Vagina (tissue), 2 donors: ENCODE data around the gene PTPRE. TPM values are rescaled to one million over a fixed set of nuclear protein-coding genes. Genes with fewer than 3 reads are reported as not detected.

Experiments used
- DNase-seq, 2 donors: peaks; one replicate each; pipeline ENCODE4 v3.0.0-alpha.2; 2017; ENCODE audit errors: extremely low spot score in 2 of 2
- H3K27ac ChIP-seq: fragments of 200-600 bp; sonication (generic); one replicate; pipeline ENCODE4 v1.5.1; 2019
- H3K27me3 ChIP-seq: fragments of 200-600 bp; sonication (generic); one replicate; pipeline ENCODE4 v1.5.1; 2019
- H3K36me3 ChIP-seq, 2 donors: fragments of 200-600 bp; sonication (generic); one replicate each; pipeline ENCODE4 v1.5.1; 2017 to 2019
- H3K4me1 ChIP-seq: fragments of 200-600 bp; sonication (generic); one replicate; pipeline ENCODE4 v1.5.1; 2019
- H3K4me3 ChIP-seq, 2 donors: fragments of 200-600 bp; sonication (generic); 1 replicate in 1 of 2; 2 replicates in 1 of 2; pipeline ENCODE4 v1.5.1; 2016 to 2019
- H3K9me3 ChIP-seq: fragments of 200-600 bp; sonication (generic); one replicate; pipeline ENCODE4 v1.5.1; 2019
- POLR2A ChIP-seq, 2 donors: fragments of 450-650 bp; IDR thresholded peaks; one replicate each; pipeline ENCODE4 v1.6.1; 2017; ENCODE audit warnings: antibody characterized with exemption in 2 of 2, mild to moderate bottlenecking in 2 of 2, moderate library complexity in 2 of 2
- POLR2AphosphoS5 ChIP-seq, 2 donors: sonication (generic); formaldehyde crosslinking; IDR thresholded peaks; one replicate each; pipeline ENCODE4 v1.9.0; 2017; ENCODE audit warnings: antibody characterized with exemption in 2 of 2, mild to moderate bottlenecking in 2 of 2, low read depth in 1 of 2; ENCODE audit not compliant: insufficient read depth in 1 of 2
- intact Hi-C: fragments of 100-400 bp; cut with DNase I; formaldehyde crosslinking; loops from one replicate; pipeline ENCODE4 v1.15.1; 2023
- total RNA-seq: library from RNA; depleted of rRNA; stranded (reverse); fragments of >200 nt; gene quantifications from one replicate; pipeline ENCODE4 v1.2.3, GENCODE V29; 2016
- TF ChIP-seq, protein P1 (sequence below), 3 experiments: fragments of 450-650 bp in 2 of 3; fragments of 200-600 bp in 1 of 3; sonication (generic) in 1 of 3; IDR thresholded peaks; one replicate each; pipeline ENCODE4 v1.5.1; 2017 to 2019; ENCODE audit warnings: antibody characterized with exemption in 3 of 3, mild to moderate bottlenecking in 2 of 3, moderate library complexity in 2 of 3

PTPRE gene
- total RNA-seq, 1 donor from 2014 or later: 77.6 TPM

DNA sequence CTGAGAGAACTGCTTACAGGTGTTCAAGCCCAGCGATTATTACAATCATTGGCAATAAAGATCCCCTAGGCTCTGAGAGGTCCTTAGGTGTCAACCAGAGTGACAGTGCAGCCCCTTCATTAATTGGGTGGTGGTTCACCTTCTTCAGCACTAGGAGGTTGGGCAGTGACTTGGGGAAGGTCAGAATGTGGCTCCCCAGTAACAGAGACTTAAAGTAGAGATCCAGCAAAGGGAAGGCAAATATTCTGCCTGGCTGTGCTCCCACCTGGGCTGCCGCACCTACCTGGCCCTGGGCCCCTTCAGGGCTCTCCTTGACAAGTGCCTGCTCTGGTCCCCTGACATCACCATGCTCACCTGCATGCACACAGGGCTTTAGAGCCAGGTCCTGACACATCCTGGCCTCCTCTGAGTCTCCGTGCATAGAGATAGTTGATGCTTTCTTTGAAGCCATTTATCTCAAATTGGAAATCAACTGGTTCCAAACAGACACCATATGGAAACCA lies 16.0 kb upstream of the PTPRE start:
- TF ChIP-seq, protein P1, sequence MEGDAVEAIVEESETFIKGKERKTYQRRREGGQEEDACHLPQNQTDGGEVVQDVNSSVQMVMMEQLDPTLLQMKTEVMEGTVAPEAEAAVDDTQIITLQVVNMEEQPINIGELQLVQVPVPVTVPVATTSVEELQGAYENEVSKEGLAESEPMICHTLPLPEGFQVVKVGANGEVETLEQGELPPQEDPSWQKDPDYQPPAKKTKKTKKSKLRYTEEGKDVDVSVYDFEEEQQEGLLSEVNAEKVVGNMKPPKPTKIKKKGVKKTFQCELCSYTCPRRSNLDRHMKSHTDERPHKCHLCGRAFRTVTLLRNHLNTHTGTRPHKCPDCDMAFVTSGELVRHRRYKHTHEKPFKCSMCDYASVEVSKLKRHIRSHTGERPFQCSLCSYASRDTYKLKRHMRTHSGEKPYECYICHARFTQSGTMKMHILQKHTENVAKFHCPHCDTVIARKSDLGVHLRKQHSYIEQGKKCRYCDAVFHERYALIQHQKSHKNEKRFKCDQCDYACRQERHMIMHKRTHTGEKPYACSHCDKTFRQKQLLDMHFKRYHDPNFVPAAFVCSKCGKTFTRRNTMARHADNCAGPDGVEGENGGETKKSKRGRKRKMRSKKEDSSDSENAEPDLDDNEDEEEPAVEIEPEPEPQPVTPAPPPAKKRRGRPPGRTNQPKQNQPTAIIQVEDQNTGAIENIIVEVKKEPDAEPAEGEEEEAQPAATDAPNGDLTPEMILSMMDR (IDR thresholded peaks at IDR 0.05): no peak
- TF ChIP-seq POLR2AphosphoS5 (IDR thresholded peaks at IDR 0.05; ENCODE audit: insufficient read depth in 1 of 2, low read depth in 1 of 2): no peak
- TF ChIP-seq POLR2A (IDR thresholded peaks at IDR 0.05): no peak
- Histone ChIP-seq H3K4me3 (no peak overlapping the region), H3K27ac (no peak overlapping the region), H3K9me3 (no peaks in the 10 kb centered on the region), H3K36me3 (no peaks in the 10 kb centered on the region), H3K27me3 (no peaks in the 10 kb centered on the region), H3K4me1 (no peaks in the 10 kb centered on the region)
- intact Hi-C loops: no loop called here
- DNase-seq: no peak

DNA sequence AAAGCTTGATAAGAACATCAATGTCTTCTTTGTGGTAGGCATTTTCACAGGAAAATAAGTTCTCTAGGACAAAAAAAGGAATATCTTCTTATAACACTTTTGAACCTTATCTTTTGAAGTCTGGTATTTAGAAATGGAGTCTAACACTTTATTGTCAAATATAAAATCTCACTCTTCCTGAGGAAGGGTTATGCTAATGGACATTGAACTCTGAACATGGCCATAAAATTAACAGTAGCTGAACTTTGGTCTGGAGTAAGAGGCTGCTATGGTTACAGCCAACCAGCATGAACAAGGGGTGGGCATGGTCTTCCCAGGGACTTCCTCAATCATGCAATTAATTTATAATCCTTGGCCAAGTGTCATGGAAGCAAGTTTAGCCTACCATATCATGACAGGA lies 14.2 kb upstream of the PTPRE start, which contains the start of gene CLRN3:
Gene CLRN3, minus strand, starts transcription at position 199 of the 400 bp plus-strand sequence. Its CDS starts 157 bp downstream, at position 42.
- Histone ChIP-seq H3K36me3 (no peaks in the 10 kb centered on the region), H3K4me1 (no peaks in the 10 kb centered on the region), H3K27ac (no peak within 1 kb of the TSS), H3K4me3 (no peak within 1 kb of the TSS), H3K9me3 (no peaks in the 10 kb centered on the region), H3K27me3 (no peaks in the 10 kb centered on the region)
- intact Hi-C loops: no loop called here
- no peak for DNase-seq
- TF ChIP-seq POLR2A (IDR thresholded peaks at IDR 0.05) (no peak), POLR2AphosphoS5 (IDR thresholded peaks at IDR 0.05; ENCODE audit: insufficient read depth in 1 of 2, low read depth in 1 of 2) (no peak)
- TF ChIP-seq, protein P1 (IDR thresholded peaks at IDR 0.05): no peak

DNA sequence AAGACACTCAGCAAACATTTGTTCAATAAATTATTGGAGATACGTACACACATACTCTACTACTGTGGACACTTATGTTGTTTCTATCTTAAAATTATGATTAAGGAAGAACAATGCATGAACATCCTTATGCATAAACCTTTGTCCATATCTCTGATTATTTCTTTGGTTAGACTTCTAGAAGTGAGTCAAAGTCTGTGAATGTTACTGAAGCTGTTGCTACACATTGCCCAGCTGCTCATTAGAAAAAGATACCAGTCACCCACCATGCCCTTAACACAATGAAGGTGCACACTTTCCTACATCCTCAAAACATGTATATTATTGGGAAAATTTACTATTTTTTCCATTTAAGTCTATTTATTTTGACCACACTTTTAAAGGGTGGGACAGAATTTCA lies 12.8 kb upstream of the PTPRE start:
- Histone ChIP-seq H3K9me3 (no peaks in the 10 kb centered on the region), H3K4me3 (no peak overlapping the region), H3K27ac (no peak overlapping the region), H3K27me3 (no peaks in the 10 kb centered on the region), H3K4me1 (no peaks in the 10 kb centered on the region), H3K36me3 (no peaks in the 10 kb centered on the region)
- no peak for DNase-seq
- TF ChIP-seq, protein P1 (IDR thresholded peaks at IDR 0.05): no peak
- TF ChIP-seq POLR2A (IDR thresholded peaks at IDR 0.05) (no peak), POLR2AphosphoS5 (IDR thresholded peaks at IDR 0.05; ENCODE audit: insufficient read depth in 1 of 2, low read depth in 1 of 2) (no peak)
- intact Hi-C loops: no loop called here

DNA sequence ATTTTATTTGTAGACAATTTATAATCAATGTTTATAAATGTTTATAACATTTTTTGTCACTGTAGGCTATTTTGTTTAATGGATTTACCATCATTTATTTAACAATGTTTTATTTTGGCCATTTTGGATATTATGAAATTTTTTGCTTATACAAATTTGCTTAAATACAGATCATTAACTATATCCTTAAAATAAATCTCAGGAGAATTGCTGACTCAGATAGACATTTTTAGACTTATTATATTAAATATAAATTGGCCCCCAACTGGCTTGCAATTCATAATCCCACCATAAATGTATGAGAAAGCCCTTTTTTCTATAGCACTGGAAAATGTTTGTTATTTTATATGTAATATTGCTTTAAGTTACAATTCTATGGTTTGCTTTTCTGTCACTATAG lies 10.3 kb upstream of the PTPRE start:
- H3K36me3 ChIP-seq: no peaks in the 10 kb centered on the region

DNA sequence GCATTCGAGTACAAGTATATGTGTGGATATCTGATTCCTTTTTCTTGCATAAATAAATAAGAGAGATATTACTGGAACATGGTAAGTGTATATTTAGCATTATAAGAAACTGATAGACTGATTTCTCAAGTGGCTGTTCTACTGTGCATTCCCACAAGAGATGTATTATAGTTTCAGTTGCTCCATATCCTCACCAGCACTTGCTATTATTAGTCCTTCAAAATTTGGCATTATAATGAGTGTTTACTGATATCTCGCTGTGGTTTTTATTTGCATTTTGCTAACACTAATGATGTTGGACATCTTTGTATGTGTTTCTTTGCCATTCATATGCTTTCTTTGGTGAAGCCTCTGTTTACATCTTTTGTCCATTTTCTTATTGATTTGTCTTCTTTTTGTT lies 9.7 kb upstream of the PTPRE start:
- no peak for DNase-seq
- no peak overlapping the region for H3K27ac ChIP-seq
- TF ChIP-seq, protein P1 (IDR thresholded peaks at IDR 0.05): no peak
- TF ChIP-seq POLR2AphosphoS5 (IDR thresholded peaks at IDR 0.05; ENCODE audit: insufficient read depth in 1 of 2, low read depth in 1 of 2) (no peak), POLR2A (IDR thresholded peaks at IDR 0.05) (no peak)
- no peaks in the 10 kb centered on the region for H3K36me3 ChIP-seq
- H3K27me3 ChIP-seq: no peaks in the 10 kb centered on the region
- H3K9me3 ChIP-seq: no peaks in the 10 kb centered on the region
- intact Hi-C loops: no loop called here
- no peak overlapping the region for H3K4me3 ChIP-seq
- no peaks in the 10 kb centered on the region for H3K4me1 ChIP-seq

More for the DNA sequence above, 10.3 kb upstream of the PTPRE start:
- H3K4me1 ChIP-seq: no peaks in the 10 kb centered on the region
- DNase-seq: no peak
- TF ChIP-seq POLR2A (IDR thresholded peaks at IDR 0.05): no peak
- TF ChIP-seq, protein P1 (IDR thresholded peaks at IDR 0.05): no peak
- no peak for TF ChIP-seq POLR2AphosphoS5 (IDR thresholded peaks at IDR 0.05; ENCODE audit: insufficient read depth in 1 of 2, low read depth in 1 of 2)
- H3K27me3 ChIP-seq: no peaks in the 10 kb centered on the region
- H3K9me3 ChIP-seq: no peaks in the 10 kb centered on the region
- H3K27ac ChIP-seq: no peak overlapping the region
- H3K4me3 ChIP-seq: no peak overlapping the region
- intact Hi-C loops: no loop called here
